ENCODE data around the gene MED15.

DNA sequence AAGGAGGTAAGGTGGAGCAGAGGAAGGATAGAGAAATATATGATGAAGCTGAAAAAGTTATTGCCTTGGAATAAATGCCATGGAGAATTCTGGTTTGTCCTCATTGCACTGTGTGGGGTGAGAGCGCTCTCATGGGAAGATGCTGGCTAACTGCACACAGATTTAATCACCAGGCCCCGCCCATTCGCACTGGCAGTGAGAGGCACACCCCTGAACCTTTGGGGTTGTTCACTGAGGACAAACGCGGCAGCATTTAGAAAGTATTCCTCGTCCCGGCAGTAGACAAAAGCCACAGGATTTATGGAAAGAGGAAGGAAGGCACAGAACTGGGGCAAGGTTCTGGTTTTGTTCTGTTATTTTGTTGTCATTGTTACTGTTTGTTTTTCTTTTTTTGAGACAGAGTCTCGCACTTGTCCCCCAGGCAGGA, 70.2 kb downstream of the MED15 start:
- TF ChIP-seq CTCF (IDR thresholded peaks at IDR 0.05) (no peak), POLR2AphosphoS5 (IDR thresholded peaks at IDR 0.05) (no peak)

All from esophagus muscularis mucosa (tissue), 3 donors.